Glomerular visceral epithelial cell (primary cell): ENCODE results near the gene SNED1.

Experiments
- DNase-seq: peaks from one replicate; pipeline ENCODE4 v3.0.0-alpha.2; 2016; ENCODE audit errors: extremely low spot score

Gene SNED1

DNA sequence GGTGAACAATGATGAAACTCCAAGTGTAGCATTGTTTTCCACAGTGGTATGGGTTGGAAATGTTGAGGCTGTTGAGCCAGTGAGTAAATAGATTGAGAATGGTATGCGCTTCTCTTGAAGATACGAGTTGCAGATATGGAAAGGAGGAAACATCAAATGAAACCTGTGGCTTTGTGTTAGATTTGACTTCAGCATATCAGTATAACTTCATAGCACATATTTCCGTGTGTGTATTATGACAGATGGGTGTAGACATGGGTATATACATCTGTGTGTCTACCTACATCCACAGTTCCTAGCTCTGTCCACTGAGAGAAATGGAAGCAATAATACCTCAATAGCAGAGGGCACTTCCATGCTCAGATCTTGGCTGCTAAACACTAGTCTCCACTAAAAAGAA, 8.0 kb downstream of the SNED1 start:
- no peak for DNase-seq

DNA sequence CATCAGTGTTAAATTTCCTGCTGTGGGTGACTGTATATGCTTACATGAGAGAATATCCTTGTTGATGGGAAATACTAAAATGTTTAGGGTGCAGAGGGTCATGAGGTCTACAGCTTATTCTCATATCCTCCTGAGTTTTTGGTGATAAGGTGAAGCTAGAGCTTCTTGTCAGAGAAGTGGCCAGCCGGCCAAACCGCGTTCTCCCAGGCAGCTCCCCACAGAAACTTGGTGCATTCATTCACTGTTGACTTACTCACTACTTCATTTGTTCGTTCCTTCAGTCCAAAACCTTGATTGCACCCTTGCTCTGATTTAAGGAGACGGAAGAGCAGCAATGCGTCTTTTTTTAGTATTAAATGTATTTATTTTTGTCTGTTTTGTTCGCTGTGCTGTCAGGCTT, 8.7 kb downstream of the SNED1 start:
- DNase-seq, result no peak

DNA sequence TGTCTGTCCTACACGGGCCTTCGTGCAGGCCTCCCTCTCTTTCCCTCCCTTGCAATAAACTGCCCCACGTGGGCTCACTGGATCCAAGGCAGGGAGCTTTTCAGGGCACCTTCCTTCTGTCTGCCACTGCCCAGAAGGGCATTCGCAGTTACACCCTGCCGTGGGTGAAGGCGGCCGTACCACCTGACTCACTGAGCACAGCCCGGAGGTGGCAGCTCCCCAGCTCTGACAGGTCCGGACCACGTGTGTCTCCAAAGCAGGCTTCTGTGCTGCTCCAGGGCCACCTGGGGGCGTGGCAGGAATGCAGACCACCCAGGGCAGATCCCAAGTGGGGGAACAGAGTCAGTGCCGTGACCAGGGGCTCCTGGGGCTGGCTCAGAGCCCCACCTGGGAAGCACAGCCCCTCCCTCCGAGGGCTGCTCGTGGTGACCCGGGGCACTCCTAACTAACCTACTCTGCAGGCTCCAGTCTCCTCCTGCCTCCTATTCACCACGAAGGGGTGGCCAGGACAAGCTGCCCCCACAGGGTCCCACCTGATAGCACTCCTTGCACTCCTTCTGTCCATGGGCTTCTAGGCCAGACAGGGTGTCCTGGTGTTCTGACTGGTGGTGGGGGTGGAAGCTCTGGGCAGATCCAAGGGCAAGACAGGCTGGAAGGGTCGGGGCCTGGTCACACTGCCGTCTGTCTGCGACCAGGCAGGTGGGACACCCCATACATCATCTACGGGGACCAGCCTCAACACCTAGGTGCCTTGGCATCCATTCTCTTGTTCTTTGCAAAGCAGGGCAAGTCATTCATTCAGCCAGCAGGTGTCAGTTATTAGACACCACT, 9.7 kb downstream of the SNED1 start:
- no peak for DNase-seq

DNA sequence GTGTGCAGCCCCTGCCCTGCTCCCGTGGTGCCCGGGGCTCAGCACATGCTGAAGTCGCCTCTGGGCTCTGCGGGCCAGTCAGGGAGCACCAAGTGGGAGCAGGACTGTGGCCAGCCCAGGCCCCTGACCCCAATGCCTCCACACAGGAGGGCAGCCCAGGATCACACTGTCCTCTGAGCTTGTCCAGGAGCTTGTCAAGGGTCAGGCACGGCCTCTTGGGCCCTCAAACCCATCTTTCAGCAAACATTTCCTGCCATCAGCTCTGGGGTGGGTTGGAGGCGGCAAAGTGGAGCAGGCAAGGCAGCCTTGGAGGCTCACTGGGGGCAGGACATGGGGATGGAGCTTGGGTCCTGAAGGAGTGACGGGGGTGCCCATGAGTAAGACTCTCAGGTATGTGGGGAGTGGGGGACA, 10.3 kb downstream of the SNED1 start:
- DNase-seq, result no peak

DNA sequence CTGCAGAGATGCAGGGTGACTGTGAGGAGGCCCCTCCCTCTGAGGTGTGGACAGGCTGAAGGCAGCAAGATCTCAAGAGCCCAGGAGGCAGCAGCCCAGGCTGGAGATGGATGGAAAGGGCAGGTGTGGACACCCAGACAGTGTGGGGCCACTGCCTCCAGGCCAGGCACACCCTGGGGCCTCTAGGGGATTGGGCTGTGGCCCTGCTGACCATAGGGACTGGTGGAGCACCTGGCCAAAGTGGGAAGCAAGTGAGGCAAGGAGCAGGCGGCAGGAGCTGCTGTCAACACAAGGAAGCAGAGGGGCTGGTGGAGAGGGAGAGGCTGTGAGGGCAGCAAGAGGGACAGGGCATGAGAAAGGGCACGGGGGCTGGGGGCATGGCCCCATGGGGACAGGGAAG, 10.8 kb downstream of the SNED1 start:
- DNase-seq, result no peak

DNA sequence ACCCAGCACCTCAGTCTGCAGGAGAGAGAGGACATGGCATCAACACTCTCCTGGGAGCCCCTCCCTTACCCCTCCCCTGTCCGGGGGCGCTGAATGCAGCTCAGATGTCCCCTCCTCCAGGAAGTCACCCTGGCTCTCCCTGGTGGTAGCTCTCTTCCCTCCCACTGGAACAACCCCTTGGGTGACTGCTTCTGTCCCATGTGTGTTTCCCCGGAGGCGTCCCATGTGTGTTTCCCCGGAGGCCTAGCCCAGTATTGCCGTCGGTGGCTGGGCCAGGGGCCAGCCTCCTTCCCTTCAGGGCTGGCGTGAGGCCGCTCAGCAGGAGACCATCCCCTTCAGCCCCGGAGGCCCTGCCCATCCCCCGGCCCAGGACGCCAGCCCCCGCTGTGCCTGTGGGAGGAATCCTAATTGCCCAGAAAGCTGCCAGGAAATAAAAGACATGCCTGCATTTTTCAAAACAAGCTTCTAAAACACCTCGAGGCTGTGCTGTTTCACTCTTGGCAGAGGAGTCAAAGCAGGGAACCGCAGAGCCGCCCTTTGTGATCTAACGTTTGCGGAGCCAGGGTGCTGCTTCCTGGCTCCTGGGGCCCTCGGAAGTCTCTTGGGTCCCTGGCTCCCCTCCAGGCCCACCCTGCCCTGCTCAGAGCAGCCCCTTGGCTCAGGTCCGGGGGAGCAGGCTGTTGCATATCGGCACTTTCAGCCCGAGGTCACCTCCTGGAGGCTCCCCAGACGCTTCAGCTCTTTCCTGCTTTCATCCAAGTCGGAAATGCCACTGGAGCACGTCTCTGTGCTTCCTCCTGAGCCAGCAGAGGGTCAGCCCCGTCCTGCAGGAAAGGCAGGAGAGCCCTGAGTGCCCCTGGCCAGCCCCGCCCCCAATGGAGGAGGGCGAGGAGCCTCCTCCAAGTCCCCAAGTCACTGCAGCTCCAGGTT, 11.4 kb downstream of the SNED1 start:
- no peak for DNase-seq

DNA sequence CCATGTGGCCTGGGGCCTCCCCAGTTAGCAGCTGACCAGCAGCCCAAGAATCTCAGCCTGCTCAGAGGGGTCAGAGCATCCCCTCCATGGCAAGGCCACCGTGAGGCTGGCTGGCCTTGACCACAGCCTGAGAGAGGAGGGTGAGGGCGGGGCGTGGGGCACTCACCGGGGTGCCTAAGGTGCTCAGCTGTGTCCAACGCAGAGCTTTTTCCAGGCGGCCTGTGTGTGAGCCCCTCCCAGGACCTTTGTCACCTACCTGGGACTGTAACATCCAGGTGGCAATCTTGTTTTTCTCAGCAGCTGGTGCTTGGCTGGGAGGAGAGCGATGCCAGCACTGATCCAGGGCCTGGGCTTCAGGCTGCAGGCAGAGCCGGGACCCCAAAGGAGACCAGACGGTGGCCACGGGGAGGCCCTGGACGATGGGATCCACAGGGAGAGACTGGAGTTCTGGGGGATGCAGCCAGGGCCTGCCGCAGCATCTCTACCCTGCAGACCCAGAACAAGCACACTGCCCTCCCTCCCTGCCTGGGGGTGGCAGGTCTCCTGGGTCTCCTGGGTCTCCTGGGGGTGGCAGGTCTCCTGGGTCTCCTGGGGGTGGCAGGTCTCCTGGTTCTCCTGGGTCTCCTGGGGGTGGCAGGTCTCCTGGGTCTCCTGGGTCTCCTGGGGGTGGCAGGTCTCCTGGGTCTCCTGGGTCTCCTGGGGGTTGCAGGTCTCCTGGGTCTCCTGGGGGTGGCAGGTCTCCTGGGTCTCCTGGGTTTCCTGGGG, 12.3 kb downstream of the SNED1 start:
- DNase-seq, result no peak

DNA sequence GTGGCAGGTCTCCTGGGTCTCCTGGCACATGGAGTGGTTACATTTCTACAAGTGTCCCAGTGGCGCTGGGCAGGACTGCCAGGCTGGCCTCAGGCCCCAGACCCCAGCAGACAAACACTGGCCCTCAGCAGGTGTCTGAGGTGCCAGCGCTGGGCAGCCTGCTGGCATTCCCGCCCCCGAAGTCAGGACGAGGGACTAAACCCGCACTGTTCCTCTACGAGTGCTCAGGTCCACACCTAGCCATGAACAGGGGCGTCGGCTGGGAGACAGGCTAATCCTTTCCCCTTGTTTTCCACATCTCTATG, 12.8 kb downstream of the SNED1 start:
- DNase-seq, result no peak

DNA sequence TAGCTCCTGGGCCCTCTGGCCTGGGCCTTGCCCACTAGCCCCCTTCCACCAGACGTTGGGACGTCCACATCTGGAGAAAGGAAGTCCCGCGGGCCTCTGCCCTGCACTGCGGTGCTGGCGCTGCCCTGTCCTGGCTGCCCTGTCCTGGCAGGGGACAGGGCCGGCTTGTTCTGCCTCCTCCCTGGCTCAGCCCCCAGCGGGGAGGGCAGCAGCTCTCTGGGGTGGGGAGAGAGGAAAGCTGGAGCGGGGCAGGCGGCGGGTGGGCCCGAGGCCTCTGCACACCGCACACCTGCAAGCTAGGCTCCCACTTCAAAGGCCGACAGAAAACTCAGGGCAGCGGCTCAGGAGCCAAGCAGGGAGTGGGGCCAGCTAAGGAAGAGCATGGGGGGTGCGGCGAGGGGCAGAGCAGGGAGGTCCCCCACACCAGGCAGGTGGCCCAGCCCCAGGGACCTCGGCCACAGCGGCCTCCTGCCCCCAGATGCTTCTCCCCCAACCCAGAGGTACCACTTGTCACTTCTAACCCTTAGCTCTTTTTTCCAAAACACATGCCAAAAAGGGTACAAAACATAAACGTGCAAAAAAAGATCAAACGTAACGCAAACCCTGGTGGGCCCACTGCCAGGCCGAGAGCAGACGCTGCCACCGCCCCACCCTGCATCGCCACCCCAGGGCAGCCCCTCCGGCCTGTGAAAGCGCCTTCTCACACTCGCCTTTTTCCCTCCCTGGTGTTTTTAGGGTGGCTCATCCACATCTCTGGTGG, 13.5 kb downstream of the SNED1 start:
- DNase-seq, result no peak

DNA sequence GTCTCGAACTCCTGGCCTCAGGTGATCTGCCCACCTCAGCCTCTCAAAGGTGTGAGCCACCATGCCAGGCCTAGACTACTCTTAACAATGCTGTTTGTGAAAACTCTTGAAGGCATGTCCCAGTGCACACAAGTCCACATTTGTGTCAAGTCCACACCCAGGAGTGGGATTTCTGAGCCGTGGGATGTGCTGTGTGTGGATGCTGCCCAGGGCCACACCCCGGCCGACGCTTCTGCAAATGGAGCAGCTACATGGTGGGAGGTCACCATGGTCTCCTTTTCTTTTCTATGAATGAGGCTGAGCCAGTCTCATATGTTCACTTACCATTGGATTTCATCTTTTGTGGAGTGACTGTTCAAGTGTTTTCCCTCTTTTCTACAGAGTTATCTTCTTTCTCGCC, 15.8 kb downstream of the SNED1 start:
- no peak for DNase-seq

DNA sequence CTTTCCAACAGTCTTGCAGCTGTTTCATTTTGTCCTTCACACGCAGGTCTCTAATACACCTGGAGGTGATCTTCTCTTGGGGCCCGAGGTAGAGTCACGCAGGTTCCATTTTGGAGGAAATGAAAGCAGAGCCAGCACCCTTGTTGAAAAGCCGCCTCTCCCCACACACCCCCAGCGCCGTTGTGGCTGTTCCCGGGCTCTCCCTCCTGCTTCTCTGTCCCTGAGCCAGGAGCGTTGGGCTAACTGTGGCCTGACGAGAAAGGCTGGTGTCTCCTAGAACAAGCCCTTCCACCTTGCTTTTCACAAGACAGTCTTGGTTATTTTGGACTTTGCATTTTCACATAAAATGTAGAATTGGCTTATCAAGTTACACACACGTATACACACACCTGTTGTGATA, 16.3 kb downstream of the SNED1 start:
- DNase-seq, result no peak

DNA sequence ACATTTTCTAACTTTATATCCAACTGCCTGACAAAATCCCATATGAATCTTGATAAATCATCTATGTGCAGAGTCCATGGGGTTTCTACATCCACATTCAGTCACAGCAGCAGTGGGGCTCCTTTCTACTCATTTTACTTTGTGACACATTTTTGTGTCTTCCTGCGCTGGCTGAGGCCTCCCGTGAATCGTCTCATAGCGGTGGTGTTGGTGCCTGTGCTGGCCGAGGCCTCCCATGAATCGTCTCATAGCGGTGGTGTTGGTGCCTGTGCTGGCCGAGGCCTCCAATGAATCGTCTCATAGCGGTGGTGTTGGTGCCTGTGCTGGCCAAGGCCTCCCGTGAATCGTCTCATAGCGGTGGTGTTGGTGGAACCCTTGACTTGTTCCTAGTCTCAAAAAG, 17.0 kb downstream of the SNED1 start:
- DNase-seq, result no peak

DNA sequence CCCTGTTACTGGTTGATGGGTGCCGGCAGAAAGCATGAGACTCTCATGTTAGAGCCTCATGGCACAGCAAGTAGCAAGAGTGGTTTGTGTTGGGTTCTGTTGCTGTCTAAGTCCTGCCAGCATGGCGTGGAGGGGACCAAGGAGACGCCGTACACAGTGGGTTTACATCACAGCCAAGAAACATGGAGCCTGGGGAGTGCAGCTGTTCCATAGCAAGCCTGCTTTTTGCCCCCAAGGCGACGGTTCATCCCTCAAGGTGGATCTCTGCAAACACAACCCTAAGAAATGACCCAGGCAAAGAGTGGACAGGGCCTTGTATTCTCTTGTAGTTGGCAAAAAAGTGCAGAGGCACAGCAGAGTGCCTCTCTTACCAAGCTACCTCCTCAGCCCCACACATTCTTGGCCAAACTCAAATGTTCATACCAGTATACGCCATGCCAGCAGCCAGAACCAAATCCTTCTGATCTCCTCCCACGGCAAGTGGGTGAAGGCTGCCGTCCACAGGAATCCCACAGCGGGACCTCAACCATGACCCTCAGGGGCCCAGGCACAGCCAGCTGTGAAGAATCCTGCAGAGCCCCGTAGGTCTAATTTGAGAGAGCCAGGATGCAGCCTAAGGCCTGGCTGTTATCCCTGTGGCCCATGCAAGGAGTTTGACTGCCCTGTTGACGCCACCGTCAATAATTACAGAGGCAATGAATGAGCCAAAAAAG, 19.0 kb downstream of the SNED1 start:
- DNase-seq, result no peak

DNA sequence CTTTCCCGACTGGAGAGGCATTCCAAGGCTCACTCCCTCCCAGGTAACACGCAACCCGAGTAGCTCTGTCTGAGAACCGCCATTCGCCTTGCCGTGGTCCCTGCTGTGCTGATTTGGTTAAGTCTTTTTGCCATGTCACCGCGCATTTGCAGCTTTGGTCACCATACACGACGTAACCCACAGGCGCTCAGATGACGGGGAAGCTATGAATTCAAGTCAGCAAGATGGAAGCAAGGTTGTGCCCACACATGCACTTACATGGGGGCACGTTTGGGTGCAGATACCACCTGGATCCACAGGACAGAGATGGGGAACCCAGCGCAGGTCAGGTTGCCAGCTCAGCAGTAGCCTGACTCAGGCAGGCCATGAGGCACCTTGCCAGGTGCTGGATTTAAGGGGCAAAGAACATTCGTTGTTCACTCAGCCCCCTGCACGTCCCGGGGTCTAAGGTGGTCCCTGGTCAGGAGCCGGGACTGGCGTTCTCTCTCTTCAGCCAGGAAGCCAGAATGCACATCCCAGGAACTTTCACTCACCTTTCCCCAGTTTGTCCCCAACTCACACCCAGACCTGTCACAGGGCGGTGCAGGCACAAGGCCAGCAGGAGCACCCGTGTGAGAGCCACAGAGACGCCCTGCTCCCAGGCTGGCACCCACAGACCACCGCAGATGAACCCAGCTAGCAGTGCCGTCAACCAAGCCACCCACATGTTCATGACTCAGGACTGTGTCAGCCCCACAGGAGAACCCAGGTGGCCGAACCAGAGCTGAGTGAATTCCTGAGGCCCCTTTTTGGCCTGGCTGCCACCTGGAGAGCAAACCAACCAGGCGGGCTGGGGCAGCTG, 19.9 kb downstream of the SNED1 start:
- DNase-seq, result no peak

DNA sequence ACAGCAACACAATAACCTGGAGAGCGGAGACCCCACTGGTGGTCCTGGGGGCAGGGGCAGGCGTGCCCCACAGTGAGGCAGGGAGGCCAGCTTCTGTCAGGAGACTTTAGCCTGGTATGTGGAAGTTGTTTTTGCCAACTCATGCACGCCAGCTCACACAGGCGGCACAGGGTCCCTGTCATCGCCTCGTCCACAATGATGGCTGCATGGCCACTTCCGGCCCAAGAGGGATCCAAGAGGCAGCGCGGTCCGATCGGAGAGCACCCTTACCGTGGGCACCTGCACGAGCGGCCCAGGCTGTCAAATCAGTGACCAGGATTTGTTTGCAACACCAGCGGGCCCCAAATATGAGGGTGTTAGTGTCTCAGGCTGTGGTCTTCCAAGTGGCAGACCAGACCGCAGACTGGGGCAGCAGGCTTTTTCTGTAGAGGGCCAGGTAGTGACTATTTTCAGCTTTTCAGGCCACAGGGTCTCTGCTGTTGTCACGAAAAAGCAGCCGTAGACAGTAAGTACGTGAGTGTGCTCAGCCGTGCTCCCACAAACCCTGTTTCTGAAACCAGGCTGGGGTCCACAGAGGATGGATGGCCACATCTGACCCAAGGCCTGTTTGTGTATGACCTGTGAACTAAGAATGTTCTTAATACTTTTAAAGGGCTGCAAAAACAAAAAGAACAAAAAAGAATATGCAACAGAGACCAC, 21.2 kb downstream of the SNED1 start:
- no peak for DNase-seq

DNA sequence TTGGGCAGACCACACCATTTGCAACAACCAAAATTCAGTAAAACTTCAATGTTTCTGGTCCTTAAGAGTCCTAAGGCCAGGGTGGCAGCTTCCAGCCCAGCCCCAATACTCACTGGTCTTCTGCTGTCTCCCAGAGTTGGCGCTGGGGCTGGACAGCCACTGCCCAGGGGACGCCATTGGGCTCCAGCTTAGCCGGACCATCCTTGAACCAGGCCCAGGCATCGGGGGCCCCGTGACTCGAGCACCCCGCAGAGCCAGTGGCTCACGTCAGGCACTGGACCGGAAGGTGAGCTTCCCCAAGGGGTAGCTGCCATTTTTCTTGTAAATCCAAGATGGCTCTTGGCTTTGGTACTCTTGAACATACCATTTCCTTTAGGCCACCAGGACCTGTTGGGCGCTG, 21.8 kb downstream of the SNED1 start:
- no peak for DNase-seq

DNA sequence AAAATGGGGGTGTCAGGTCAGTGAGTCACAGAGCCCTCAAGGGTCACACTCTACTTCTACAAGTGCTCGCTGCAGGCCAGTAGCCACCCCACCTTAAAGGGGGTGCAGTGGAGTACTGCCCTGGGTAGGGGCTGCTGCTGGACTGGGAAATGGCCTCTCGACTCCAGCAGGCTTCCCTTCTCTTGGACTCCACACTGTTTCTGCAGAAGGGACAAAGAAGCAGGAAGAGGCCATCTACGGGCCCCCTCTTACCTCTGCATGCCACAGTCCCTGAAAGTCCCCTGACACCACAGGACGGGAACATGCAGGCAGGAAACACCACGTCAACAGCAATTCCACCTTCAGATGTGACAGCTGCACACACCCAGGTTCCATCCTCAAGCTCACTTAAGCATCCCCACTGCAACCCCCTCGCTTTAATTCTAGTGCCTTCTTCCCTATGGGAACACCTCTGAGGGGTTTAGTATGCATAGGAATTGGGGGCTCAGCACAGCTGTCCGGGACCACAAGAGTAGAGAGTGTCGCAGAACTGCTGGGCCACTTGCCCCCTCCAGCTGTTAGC, 22.3 kb downstream of the SNED1 start:
- DNase-seq, result no peak

DNA sequence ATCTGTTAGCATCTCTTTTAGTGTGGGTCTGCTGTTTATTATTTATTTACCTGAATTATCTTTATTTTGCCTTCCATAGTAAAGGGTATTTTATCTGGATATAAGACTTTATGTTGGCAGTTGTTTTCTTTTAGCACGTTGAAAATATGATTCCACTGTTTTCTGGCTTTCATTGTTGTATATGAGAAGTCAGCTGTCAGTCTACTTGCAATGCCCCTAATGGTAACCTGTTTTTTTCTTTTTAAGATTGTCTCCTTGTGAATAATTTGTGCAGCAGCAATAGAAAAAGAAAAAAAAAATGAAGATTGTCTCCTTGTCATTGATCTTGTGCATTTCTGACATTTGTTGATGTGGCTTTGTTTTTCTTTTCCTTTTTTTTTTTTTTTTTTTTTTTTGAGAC, 27.2 kb downstream of the SNED1 start:
- no peak for DNase-seq
